Lower lobe of right lung (tissue), 2 donors: Measurements from ENCODE around the gene CENPQ. TPM values are rescaled to one million over a fixed set of nuclear protein-coding genes. Genes with fewer than 3 reads are reported as not detected.

ENCODE experiments used
- ATAC-seq, 2 donors: fragments of 200-7000 bp; cut with Tn5 transposase; one replicate each; pipeline ENCODE4 v1.9.1; 2020 to 2022; ENCODE audit warnings: mild to moderate bottlenecking in 2 of 2, moderate library complexity in 2 of 2
- DNase-seq: peaks from one replicate; pipeline ENCODE4 v3.0.0-alpha.2; 2020
- H3K27ac ChIP-seq: fragments of 200-600 bp; one replicate; pipeline ENCODE4 v1.8.0; 2022
- H3K27me3 ChIP-seq: fragments of 200-600 bp; one replicate; pipeline ENCODE4 v1.8.0; 2022; ENCODE audit warnings: low read depth
- H3K36me3 ChIP-seq: fragments of 200-600 bp; one replicate; pipeline ENCODE4 v1.8.0; 2022; ENCODE audit warnings: mild to moderate bottlenecking
- H3K4me1 ChIP-seq: fragments of 200-600 bp; one replicate; pipeline ENCODE4 v1.8.0; 2022
- H3K4me3 ChIP-seq: fragments of 200-600 bp; one replicate; pipeline ENCODE4 v1.8.0; 2022; ENCODE audit warnings: mild to moderate bottlenecking
- H3K9me3 ChIP-seq: fragments of 200-600 bp; one replicate; pipeline ENCODE4 v1.8.0; 2022
- intact Hi-C: fragments of 100-400 bp; cut with DNase I; formaldehyde crosslinking; loops from one replicate; pipeline ENCODE4 v1.11.0; 2022
- total RNA-seq: library from RNA; stranded (reverse); fragmentation: NEBNext Ultra II Directional; extraction: Animal tissue kit (Norgen Biotek cat#: 25700); gene quantifications from one replicate; pipeline ENCODE4 v1.2.1, GENCODE V29; 2021
- TF ChIP-seq, protein P1 (sequence below): fragments of 200-600 bp; IDR thresholded peaks from one replicate; pipeline ENCODE4 v1.8.0; 2022; ENCODE audit warnings: antibody characterized with exemption, mild to moderate bottlenecking
- donor health status: DM: no; HTN: yes; CAD: no; lungs with severe emphysema.

The CENPQ gene
- total RNA-seq, 1 donor from 2014 or later = 4.3 TPM

- no peaks in the 10 kb centered on the region for H3K36me3 ChIP-seq
- no peaks in the 10 kb centered on the region for H3K9me3 ChIP-seq
- ATAC-seq (peak; percentile 69 to 84), DNase-seq (no peak)
- intact Hi-C loops = no loop called here
- no peaks in the 10 kb centered on the region for H3K27me3 ChIP-seq
- no peak overlapping the region for H3K27ac ChIP-seq
- H3K4me1 ChIP-seq = no peaks in the 10 kb centered on the region
- TF ChIP-seq, protein P1, sequence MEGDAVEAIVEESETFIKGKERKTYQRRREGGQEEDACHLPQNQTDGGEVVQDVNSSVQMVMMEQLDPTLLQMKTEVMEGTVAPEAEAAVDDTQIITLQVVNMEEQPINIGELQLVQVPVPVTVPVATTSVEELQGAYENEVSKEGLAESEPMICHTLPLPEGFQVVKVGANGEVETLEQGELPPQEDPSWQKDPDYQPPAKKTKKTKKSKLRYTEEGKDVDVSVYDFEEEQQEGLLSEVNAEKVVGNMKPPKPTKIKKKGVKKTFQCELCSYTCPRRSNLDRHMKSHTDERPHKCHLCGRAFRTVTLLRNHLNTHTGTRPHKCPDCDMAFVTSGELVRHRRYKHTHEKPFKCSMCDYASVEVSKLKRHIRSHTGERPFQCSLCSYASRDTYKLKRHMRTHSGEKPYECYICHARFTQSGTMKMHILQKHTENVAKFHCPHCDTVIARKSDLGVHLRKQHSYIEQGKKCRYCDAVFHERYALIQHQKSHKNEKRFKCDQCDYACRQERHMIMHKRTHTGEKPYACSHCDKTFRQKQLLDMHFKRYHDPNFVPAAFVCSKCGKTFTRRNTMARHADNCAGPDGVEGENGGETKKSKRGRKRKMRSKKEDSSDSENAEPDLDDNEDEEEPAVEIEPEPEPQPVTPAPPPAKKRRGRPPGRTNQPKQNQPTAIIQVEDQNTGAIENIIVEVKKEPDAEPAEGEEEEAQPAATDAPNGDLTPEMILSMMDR = peak; percentile 63
- no peak overlapping the region for H3K4me3 ChIP-seq
Measured at GRCh38 chr6:49531774-49532569, 68.8 kb downstream of the CENPQ start.

DNA sequence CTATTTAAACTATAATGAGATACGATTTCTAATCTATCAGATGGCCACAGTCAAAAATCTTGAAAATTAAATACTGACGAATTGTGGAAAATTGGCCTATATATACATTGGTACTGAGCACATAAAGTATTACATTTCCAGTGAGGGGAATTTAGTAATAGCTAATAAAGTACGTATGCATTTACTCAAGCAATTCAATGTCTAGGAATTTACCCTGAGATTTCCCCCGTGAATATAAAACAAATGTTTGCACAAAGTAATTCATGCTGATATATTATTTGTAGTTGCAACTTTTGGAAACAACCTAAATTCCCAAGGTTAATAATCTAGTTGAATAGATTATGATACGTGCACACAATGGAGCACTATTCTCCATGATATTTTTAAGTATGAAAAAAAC, 72.6 kb downstream of the CENPQ start:
- Histone ChIP-seq H3K27ac (no peak overlapping the region), H3K4me1 (no peaks in the 10 kb centered on the region), H3K9me3 (no peaks in the 10 kb centered on the region), H3K4me3 (no peak overlapping the region), H3K27me3 (no peaks in the 10 kb centered on the region), H3K36me3 (no peaks in the 10 kb centered on the region)
- no peak for ATAC-seq
- intact Hi-C loops = no loop called here
- TF ChIP-seq, protein P1 = no peak
- no peak for DNase-seq

- no peak overlapping the region for H3K27ac ChIP-seq
- intact Hi-C loops = no loop called here
- no peak overlapping the region for H3K4me3 ChIP-seq
- TF ChIP-seq, protein P1 = no peak
- H3K4me1 ChIP-seq = no peaks in the 10 kb centered on the region
- H3K36me3 ChIP-seq = no peaks in the 10 kb centered on the region
- no peaks in the 10 kb centered on the region for H3K9me3 ChIP-seq
- DNase-seq = no peak
- no peak for ATAC-seq
- H3K27me3 ChIP-seq = no peaks in the 10 kb centered on the region
Measured at GRCh38 chr6:49539102-49539501, 75.9 kb downstream of the CENPQ start.

GRCh38 chr6:49540614-49541013, 77.4 kb downstream of the CENPQ start:
- Histone ChIP-seq H3K9me3 (no peaks in the 10 kb centered on the region), H3K36me3 (no peaks in the 10 kb centered on the region), H3K4me1 (no peaks in the 10 kb centered on the region), H3K4me3 (no peak overlapping the region), H3K27ac (no peak overlapping the region), H3K27me3 (no peaks in the 10 kb centered on the region)
- DNase-seq = no peak
- intact Hi-C loops = no loop called here
- no peak for ATAC-seq
- TF ChIP-seq, protein P1 = no peak

DNA sequence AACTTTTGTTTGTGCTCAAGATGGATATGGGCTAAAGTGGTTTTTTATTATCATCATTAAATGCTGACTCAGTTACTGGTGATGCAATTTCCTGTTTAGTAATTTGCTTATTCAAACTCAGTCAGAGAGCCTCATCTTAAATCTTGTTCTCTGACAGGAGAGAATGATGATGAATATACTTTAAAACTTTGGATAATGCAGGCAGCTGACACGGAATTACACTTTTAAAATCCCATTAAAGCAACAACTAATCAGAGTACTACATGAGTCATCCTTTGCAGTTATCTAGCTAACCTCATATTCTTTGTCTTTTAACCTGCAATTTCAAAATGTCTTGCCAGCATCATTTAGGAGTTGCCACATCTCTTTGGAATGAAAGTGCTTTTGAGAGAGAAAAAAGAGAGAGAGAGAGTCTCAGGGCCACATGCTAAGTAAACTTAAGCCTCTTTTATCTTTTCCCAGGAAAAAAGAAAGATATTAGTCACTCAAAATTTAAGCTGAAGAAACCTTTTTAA, 78.1 kb downstream of the CENPQ start:
- DNase-seq (no peak), ATAC-seq (no peak)
- H3K9me3 ChIP-seq = no peaks in the 10 kb centered on the region
- no peaks in the 10 kb centered on the region for H3K4me1 ChIP-seq
- H3K27me3 ChIP-seq = no peaks in the 10 kb centered on the region
- TF ChIP-seq, protein P1 = no peak
- no peaks in the 10 kb centered on the region for H3K36me3 ChIP-seq
- no peak overlapping the region for H3K4me3 ChIP-seq
- H3K27ac ChIP-seq = no peak overlapping the region
- intact Hi-C loops = no loop called here
